ENCODE measurements around the gene TTC19.
"Not testable (repeated sequence)": the region's sequence is repeated elsewhere in the genome, so short reads cannot be mapped to it uniquely, and the experiment has no call there.

TTC19 gene

DNA sequence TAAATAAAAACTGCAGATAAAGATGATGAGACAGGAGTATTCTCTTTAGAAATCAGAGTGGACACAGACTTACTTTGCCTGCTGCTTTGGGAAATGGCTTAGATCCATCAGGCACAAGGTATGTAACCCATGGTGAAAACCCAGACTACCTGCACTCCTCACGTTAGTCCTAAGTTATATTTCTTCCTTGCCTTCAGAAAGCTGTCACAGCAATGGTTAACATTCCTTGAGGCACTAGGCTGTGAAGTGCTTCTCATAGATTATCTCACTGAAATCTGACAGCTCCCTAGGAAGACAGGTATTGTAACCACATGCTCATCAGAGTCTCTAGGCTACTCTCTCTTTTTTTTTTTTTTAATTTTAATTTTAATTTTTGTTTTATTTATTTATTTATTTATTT is 21.0 kb upstream of the TTC19 start:
- Histone ChIP-seq H3K4me3 (ENCODE audit: low read depth, low read length) (no peak overlapping the region), H3K4me2 (ENCODE audit: low read length) (no peak overlapping the region), H2AFZ (no peak overlapping the region), H3K4me1 (no peaks in the 10 kb centered on the region), H3K27me3 (ENCODE audit: control insufficient read depth, insufficient read depth, low read length) (no peaks in the 10 kb centered on the region), H3K27ac (no peak overlapping the region), H3K9ac (no peak overlapping the region), H3K79me2 (no peaks in the 10 kb centered on the region), H3K9me3 (ENCODE audit: control insufficient read depth, low read length) (no peaks in the 10 kb centered on the region), H3K36me3 (ENCODE audit: control insufficient read depth, insufficient read depth, low read length) (no peaks in the 10 kb centered on the region)
- TF ChIP-seq, protein P1, sequence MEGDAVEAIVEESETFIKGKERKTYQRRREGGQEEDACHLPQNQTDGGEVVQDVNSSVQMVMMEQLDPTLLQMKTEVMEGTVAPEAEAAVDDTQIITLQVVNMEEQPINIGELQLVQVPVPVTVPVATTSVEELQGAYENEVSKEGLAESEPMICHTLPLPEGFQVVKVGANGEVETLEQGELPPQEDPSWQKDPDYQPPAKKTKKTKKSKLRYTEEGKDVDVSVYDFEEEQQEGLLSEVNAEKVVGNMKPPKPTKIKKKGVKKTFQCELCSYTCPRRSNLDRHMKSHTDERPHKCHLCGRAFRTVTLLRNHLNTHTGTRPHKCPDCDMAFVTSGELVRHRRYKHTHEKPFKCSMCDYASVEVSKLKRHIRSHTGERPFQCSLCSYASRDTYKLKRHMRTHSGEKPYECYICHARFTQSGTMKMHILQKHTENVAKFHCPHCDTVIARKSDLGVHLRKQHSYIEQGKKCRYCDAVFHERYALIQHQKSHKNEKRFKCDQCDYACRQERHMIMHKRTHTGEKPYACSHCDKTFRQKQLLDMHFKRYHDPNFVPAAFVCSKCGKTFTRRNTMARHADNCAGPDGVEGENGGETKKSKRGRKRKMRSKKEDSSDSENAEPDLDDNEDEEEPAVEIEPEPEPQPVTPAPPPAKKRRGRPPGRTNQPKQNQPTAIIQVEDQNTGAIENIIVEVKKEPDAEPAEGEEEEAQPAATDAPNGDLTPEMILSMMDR (IDR thresholded peaks at IDR 0.05), result no peak

DNA sequence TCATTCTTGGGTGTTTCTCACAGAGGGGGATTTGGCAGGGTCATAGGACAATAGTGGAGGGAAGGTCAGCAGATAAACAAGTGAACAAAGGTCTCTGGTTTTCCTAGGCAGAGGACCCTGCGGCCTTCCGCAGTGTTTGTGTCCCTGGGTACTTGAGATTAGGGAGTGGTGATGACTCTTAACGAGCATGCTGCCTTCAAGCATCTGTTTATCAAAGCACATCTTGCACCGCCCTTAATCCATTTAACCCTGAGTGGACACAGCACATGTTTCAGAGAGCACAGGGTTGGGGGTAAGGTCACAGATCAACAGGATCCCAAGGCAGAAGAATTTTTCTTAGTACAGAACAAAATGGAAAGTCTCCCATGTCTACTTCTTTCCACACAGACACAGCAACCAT is 20.6 kb upstream of the TTC19 start:
- not testable (repeated sequence) for H2AFZ ChIP-seq; H3K27me3 ChIP-seq (ENCODE audit: control insufficient read depth, insufficient read depth, low read length); H3K4me1 ChIP-seq; H3K79me2 ChIP-seq; H3K4me2 ChIP-seq (ENCODE audit: low read length); H3K4me3 ChIP-seq (ENCODE audit: low read depth, low read length); H3K27ac ChIP-seq; H3K9ac ChIP-seq; H3K36me3 ChIP-seq (ENCODE audit: control insufficient read depth, insufficient read depth, low read length); H3K9me3 ChIP-seq (ENCODE audit: control insufficient read depth, low read length)

DNA sequence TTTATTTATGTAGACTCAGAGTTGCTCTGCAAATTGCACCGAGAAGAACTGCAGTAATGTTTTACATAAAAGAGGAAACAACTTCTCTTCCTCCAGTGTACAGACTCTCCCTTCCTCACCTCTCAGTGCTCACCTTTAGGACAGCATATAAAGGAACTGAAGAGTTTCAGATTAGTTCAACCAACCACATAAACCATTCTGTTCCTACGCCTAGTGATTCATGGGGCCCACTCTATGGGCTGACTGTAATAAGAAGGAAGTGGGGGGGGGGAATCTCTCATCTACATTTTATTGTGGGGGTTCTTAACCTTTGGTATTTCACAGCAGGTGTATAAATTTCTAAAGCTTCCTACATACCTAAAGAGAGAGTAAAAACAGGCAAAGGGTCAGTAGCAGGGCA is 18.4 kb upstream of the TTC19 start:
- Histone ChIP-seq H3K27ac (no peak overlapping the region), H3K9ac (no peak overlapping the region), H3K79me2 (no peaks in the 10 kb centered on the region), H3K4me3 (ENCODE audit: low read depth, low read length) (no peak overlapping the region), H3K27me3 (ENCODE audit: control insufficient read depth, insufficient read depth, low read length) (no peaks in the 10 kb centered on the region), H3K36me3 (ENCODE audit: control insufficient read depth, insufficient read depth, low read length) (no peaks in the 10 kb centered on the region), H2AFZ (no peak overlapping the region), H3K4me1 (no peaks in the 10 kb centered on the region), H3K4me2 (ENCODE audit: low read length) (no peak overlapping the region), H3K9me3 (ENCODE audit: control insufficient read depth, low read length) (no peaks in the 10 kb centered on the region)
- TF ChIP-seq, protein P1 (IDR thresholded peaks at IDR 0.05), result no peak

DNA sequence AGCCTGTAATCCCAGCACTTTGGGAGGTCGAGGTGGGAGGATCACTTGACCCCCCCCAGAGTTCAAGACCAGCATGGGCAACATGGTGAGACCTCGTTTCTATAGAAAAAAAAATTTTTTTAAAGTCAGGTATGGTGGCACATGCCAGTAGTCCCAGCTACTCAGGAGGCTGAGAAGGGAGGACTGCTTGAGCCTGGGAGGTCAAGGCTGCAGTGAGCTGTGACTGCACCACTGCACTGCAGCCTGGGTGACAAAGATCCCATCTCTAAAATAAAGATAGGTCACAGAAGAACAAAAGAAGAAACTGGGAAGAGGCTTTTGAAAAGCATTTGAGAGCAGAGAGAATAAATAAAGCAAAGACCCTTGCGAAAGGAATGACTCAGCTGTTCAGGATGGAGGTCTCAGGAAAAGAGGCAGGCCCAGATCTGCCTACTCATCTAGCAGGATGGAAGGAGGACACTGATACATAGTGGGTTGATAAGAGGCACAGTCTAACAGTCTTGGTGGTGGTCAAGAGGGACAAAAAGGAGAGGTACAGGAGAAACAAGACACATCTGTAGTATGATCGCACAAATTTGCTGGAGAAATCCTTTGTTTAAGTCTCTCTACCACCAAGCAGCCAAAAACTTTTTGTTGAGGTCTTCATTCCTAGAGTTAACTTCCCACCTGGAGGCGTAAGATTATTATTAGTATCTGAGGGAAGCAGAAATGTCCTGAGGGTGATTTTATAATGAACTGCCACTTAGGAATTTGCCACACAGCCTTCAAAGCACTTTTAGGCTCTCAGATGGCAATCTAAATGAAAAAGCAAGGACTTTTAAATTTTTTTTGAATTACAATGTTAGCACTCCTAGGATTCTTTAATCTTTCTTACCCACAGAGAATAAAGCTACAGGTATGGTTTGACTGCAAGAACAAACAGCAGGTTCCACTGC is 17.7 kb upstream of the TTC19 start:
- no peak overlapping the region for H3K9ac ChIP-seq
- TF ChIP-seq, protein P1 (IDR thresholded peaks at IDR 0.05), result no peak

DNA sequence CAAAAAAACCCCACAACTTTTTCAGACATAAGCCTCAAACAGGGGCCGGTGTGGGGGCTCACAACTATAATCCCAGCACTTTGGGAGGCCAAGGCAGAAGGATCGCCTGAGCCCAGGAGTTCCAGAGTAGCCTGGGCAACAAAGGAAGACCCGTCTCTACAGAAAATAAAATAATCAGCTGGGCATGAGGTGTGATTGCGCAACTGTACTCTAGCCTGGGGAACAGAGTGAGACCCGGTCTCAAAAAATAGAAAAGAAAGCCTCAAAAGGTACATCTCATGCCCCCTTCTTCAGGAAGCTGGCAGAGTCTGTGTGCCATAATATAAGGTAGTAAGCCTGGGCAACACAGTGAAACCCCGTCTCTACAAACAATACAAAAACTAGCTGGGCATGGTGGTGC is 3.3 kb upstream of the TTC19 start:
- H2AFZ ChIP-seq, result no peak overlapping the region
- H3K79me2 ChIP-seq, result peaks cover 9% of the 10 kb centered on the region
- H3K36me3 ChIP-seq (ENCODE audit: control insufficient read depth, insufficient read depth, low read length), result no peaks in the 10 kb centered on the region
- TF ChIP-seq, protein P1 (IDR thresholded peaks at IDR 0.05), result no peak
- no peaks in the 10 kb centered on the region for H3K27me3 ChIP-seq (ENCODE audit: control insufficient read depth, insufficient read depth, low read length)
- H3K9me3 ChIP-seq (ENCODE audit: control insufficient read depth, low read length), result no peaks in the 10 kb centered on the region
- no peak overlapping the region for H3K27ac ChIP-seq
- H3K9ac ChIP-seq, result no peak overlapping the region
- H3K4me1 ChIP-seq, result no peaks in the 10 kb centered on the region
- no peak overlapping the region for H3K4me3 ChIP-seq (ENCODE audit: low read depth, low read length)
- H3K4me2 ChIP-seq (ENCODE audit: low read length), result no peak overlapping the region

More for the DNA sequence above, 17.7 kb upstream of the TTC19 start:
- H3K27ac ChIP-seq, result no peak overlapping the region
- H3K9me3 ChIP-seq (ENCODE audit: control insufficient read depth, low read length), result no peaks in the 10 kb centered on the region
- H3K4me3 ChIP-seq (ENCODE audit: low read depth, low read length), result no peak overlapping the region
- no peaks in the 10 kb centered on the region for H3K4me1 ChIP-seq
- no peak overlapping the region for H2AFZ ChIP-seq
- H3K4me2 ChIP-seq (ENCODE audit: low read length), result no peak overlapping the region
- H3K27me3 ChIP-seq (ENCODE audit: control insufficient read depth, insufficient read depth, low read length), result no peaks in the 10 kb centered on the region
- no peaks in the 10 kb centered on the region for H3K36me3 ChIP-seq (ENCODE audit: control insufficient read depth, insufficient read depth, low read length)
- no peaks in the 10 kb centered on the region for H3K79me2 ChIP-seq

Measured in parathyroid adenoma (tissue), 2 donors.